GM12891 (cell line): ENCODE results near the gene AHRR.

ENCODE experiments used
- POLR2A ChIP-seq: IDR thresholded peaks from 2 replicates; pipeline ENCODE4 v1.6.1; 2011; ENCODE audit warnings: low read depth, low read length, control low read depth
- POLR2AphosphoS5 ChIP-seq: IDR thresholded peaks from 2 replicates; pipeline ENCODE4 v1.6.1; 2011; ENCODE audit warnings: low read depth, low read length, control low read depth
- SPI1 ChIP-seq: IDR thresholded peaks from 2 replicates; pipeline ENCODE4 v1.6.1; 2011; ENCODE audit warnings: low read depth, low read length, control low read depth

DNA sequence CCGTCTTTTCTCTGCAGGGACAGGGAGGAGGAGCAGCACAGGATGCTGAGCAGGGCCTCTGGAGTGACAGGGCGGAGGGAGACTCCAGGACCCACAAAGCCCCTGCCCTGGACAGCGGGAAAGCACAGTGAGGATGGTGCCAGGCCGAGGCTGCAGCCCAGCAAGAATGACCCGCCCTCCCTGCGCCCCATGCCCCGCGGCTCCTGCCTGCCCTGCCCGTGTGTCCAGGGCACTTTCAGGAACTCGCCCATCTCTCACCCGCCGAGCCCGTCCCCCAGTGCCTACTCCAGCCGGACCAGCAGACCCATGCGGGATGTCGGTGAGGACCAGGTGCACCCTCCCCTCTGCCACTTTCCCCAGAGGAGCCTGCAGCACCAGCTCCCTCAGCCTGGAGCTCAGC is 112.3 kb downstream of the AHRR start:
- TF ChIP-seq POLR2A (peak; percentile 41; the same call in 1 of the 2 replicates), POLR2AphosphoS5 (no peak), SPI1 (no peak)
